DOHH2 (cell line): Measurements from ENCODE around the gene NKAIN2.

Source experiments
- H3F3A ChIP-seq: fragments of 200-600 bp; sonication (generic), shearing (Covaris generic); 2 replicates; pipeline ENCODE4 v1.6.0; 2016; ENCODE audit warnings: antibody characterized with exemption, mild to moderate bottlenecking; ENCODE audit not compliant: control insufficient read depth, insufficient read depth
- H3K27ac ChIP-seq: fragments of 200-600 bp; sonication (generic); 2 replicates; pipeline ENCODE4 v1.5.1; 2014; ENCODE audit warnings: low read depth, mild to moderate bottlenecking, low read length, moderate library complexity
- H3K27me3 ChIP-seq: fragments of 200-600 bp; sonication (generic); 2 replicates; pipeline ENCODE4 v1.6.1; 2014; ENCODE audit warnings: mild to moderate bottlenecking, low read length, mixed read lengths; ENCODE audit not compliant: control insufficient read depth
- H3K36me3 ChIP-seq: fragments of 200-600 bp; sonication (generic); 2 replicates; pipeline ENCODE4 v1.6.1; 2014; ENCODE audit warnings: mild to moderate bottlenecking, low read length, moderate library complexity, mixed read lengths; ENCODE audit not compliant: control insufficient read depth
- H3K4me1 ChIP-seq: fragments of 200-600 bp; sonication (generic); 2 replicates; pipeline ENCODE4 v1.6.1; 2014; ENCODE audit warnings: mild to moderate bottlenecking, low read length, mixed read lengths; ENCODE audit not compliant: control insufficient read depth
- H3K4me2 ChIP-seq: fragments of 200-600 bp; sonication (generic); 2 replicates; pipeline ENCODE4 v1.6.0; 2014; ENCODE audit warnings: mild to moderate bottlenecking, low read length, moderate library complexity
- H3K4me3 ChIP-seq: fragments of 200-600 bp; sonication (generic); 2 replicates; pipeline ENCODE4 v1.5.1; 2014; ENCODE audit warnings: mild to moderate bottlenecking, low read length, mixed read lengths
- H3K79me2 ChIP-seq: fragments of 200-600 bp; sonication (generic); 2 replicates; pipeline ENCODE4 v1.6.1; 2014; ENCODE audit warnings: mild to moderate bottlenecking, low read length, mixed read lengths; ENCODE audit not compliant: control insufficient read depth
- H3K9me2 ChIP-seq: fragments of 200-600 bp; sonication (generic); replicated peaks from 2 replicates; pipeline ENCODE4 v1.6.1; 2014; ENCODE audit warnings: mild to moderate bottlenecking, low read length, mixed read lengths; ENCODE audit not compliant: control insufficient read depth
- H3K9me3 ChIP-seq: fragments of 200-600 bp; sonication (generic); 2 replicates; pipeline ENCODE4 v1.6.1; 2014; ENCODE audit warnings: antibody characterized with exemption, low read length, mixed read lengths; ENCODE audit not compliant: control insufficient read depth, insufficient read depth
- H4K20me1 ChIP-seq: fragments of 200-600 bp; sonication (generic); 2 replicates; pipeline ENCODE4 v1.6.0; 2014; ENCODE audit warnings: low read depth, mild to moderate bottlenecking, antibody characterized with exemption, low read length, moderate library complexity; ENCODE audit not compliant: control insufficient read depth, insufficient read depth
- EZH2phosphoT487 ChIP-seq: fragments of 200-600 bp; sonication (generic); IDR thresholded peaks from 2 replicates; pipeline ENCODE4 v1.6.1; 2017; ENCODE audit warnings: borderline replicate concordance, mild to moderate bottlenecking, antibody characterized with exemption, low read length, moderate library complexity, mixed read lengths
- TF ChIP-seq, protein P1 (sequence below): fragments of 200-600 bp; sonication (generic); IDR thresholded peaks from one replicate; pipeline ENCODE4 v1.5.1; 2014; ENCODE audit warnings: antibody characterized with exemption, mild to moderate bottlenecking, low read depth, low read length; ENCODE audit not compliant: poor library complexity, severe bottlenecking

NKAIN2 gene

DNA sequence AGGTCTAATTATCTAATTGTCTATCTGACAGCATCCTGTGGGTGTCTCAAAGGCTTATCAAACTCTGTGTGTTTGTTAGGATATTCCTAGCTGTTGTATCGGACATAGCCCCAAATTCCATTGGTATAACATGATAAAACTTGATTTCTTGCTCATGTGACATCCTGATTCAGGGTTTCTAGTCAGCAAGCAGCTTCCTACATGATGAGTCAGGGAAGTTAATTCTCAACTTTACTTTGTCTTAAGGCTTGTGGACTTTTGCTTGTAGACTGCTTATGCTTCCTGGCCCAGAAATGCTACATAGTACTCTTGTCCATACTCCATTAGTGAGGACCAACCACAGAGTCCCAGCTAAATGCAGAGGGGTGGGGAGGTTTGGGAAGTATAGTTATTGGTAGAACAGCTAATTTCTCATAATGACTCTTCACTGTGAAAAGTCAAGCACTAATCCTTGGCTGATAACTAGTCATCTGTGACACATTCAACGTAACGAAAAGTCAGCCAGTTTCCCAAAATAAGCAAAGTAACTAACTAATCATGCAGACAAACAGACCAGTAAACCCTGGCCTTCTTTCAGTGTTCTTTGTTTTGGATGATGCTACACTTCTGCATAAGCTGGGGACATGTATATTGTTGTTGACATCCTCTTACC, 25.8 kb downstream of the NKAIN2 start:
- Histone ChIP-seq H3K4me2 (no peak overlapping the region), H4K20me1 (no peaks in the 10 kb centered on the region), H3K9me2 (no peaks in the 10 kb centered on the region), H3K4me3 (no peak overlapping the region), H3K27ac (no peak overlapping the region), H3K36me3 (no peaks in the 10 kb centered on the region), H3K9me3 (no peaks in the 10 kb centered on the region), H3F3A (no peaks in the 10 kb centered on the region), H3K27me3 (no peaks in the 10 kb centered on the region), H3K4me1 (no peaks in the 10 kb centered on the region), H3K79me2 (no peaks in the 10 kb centered on the region)
- TF ChIP-seq, protein P1, sequence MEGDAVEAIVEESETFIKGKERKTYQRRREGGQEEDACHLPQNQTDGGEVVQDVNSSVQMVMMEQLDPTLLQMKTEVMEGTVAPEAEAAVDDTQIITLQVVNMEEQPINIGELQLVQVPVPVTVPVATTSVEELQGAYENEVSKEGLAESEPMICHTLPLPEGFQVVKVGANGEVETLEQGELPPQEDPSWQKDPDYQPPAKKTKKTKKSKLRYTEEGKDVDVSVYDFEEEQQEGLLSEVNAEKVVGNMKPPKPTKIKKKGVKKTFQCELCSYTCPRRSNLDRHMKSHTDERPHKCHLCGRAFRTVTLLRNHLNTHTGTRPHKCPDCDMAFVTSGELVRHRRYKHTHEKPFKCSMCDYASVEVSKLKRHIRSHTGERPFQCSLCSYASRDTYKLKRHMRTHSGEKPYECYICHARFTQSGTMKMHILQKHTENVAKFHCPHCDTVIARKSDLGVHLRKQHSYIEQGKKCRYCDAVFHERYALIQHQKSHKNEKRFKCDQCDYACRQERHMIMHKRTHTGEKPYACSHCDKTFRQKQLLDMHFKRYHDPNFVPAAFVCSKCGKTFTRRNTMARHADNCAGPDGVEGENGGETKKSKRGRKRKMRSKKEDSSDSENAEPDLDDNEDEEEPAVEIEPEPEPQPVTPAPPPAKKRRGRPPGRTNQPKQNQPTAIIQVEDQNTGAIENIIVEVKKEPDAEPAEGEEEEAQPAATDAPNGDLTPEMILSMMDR: no peak
- TF ChIP-seq EZH2phosphoT487: no peak

- H3F3A ChIP-seq: no peaks in the 10 kb centered on the region
- H3K79me2 ChIP-seq: no peaks in the 10 kb centered on the region
- H3K36me3 ChIP-seq: no peaks in the 10 kb centered on the region
- no peaks in the 10 kb centered on the region for H3K9me2 ChIP-seq
- no peaks in the 10 kb centered on the region for H3K4me1 ChIP-seq
- H3K27me3 ChIP-seq: no peaks in the 10 kb centered on the region
- no peak overlapping the region for H3K4me3 ChIP-seq
- TF ChIP-seq, protein P1: no peak
- TF ChIP-seq EZH2phosphoT487: no peak
- H3K4me2 ChIP-seq: no peak overlapping the region
- H3K27ac ChIP-seq: no peak overlapping the region
- no peaks in the 10 kb centered on the region for H3K9me3 ChIP-seq
- no peaks in the 10 kb centered on the region for H4K20me1 ChIP-seq
Measured at GRCh38 chr6:123830120-123830519, 26.5 kb downstream of the NKAIN2 start.

DNA sequence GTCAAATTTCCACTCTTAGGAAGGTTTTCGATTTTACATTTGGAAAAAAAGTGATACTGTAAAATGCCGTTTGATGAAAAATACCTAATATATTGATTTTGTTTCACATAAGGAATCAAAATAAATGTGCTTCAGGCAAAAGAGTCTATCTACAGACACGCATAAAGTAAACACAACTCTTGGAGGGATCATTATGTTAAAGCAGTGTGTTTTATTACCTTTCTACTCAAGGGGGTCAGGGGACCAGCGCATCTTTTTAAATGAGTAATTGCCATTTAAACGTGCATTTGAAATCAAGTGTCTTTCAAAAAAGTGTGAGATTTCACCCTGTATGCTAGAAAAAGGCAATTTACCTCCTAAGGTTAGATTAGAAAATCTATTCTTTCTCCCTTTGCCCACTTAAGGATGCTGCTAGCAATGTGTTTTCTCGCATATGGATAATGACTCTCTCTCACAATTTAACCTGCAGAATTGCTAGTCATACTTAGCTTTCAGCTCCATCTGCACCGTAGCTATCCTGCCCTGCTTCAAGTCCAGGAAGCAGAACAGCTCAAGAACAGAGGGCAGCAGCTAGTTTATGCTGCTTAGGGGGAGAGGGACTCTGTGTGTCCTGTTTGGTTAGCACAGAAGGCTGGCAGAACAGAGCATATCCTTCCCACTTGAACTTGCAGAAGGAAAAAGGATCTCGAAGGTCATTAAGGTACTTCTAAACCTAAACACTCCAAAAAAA, 35.0 kb downstream of the NKAIN2 start:
- Histone ChIP-seq H3K4me2 (no peak overlapping the region), H4K20me1 (no peaks in the 10 kb centered on the region), H3K79me2 (no peaks in the 10 kb centered on the region), H3K36me3 (no peaks in the 10 kb centered on the region), H3K27ac (no peak overlapping the region), H3K9me2 (no peaks in the 10 kb centered on the region), H3K27me3 (no peaks in the 10 kb centered on the region), H3K9me3 (no peaks in the 10 kb centered on the region), H3K4me1 (no peaks in the 10 kb centered on the region), H3K4me3 (no peak overlapping the region), H3F3A (no peaks in the 10 kb centered on the region)
- TF ChIP-seq, protein P1: no peak
- no peak for TF ChIP-seq EZH2phosphoT487
